Measurements from ENCODE around the gene MAST4.

The MAST4 gene

DNA sequence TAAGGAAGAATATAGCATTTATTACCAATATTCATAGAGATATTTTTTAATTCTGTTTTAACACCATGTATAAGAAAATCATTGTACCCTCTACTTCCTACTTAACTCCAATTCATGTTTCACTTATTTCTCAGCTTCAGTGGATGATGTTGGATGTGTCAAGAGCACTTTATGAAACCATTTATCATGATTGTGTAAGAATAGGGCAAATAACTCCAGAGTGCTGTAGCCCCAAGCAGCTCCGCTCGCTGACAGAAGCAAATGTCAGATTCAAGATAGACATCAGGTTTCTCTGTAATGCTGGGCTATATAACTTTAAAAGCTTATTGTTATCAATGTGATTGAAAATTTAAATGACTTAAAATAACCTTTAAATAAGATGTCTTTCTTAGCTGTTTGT lies 50.4 kb downstream of the MAST4 start:
- Histone ChIP-seq H3K9me3 (ENCODE audit: control insufficient read depth, insufficient read depth, low read depth, low read length) (peaks cover 13% of the 10 kb centered on the region), H3K27ac (ENCODE audit: low read depth, low read length) (no peak overlapping the region), H3K36me3 (ENCODE audit: control insufficient read depth, insufficient read depth, low read length) (no peaks in the 10 kb centered on the region), H3K4me1 (ENCODE audit: control insufficient read depth, insufficient read depth, low read length) (no peaks in the 10 kb centered on the region), H3K9ac (ENCODE audit: low read length) (no peak overlapping the region), H3K4me3 (ENCODE audit: low read depth, low read length) (no peak overlapping the region), H3K27me3 (ENCODE audit: control insufficient read depth, insufficient read depth, low read length) (no peaks in the 10 kb centered on the region)

DNA sequence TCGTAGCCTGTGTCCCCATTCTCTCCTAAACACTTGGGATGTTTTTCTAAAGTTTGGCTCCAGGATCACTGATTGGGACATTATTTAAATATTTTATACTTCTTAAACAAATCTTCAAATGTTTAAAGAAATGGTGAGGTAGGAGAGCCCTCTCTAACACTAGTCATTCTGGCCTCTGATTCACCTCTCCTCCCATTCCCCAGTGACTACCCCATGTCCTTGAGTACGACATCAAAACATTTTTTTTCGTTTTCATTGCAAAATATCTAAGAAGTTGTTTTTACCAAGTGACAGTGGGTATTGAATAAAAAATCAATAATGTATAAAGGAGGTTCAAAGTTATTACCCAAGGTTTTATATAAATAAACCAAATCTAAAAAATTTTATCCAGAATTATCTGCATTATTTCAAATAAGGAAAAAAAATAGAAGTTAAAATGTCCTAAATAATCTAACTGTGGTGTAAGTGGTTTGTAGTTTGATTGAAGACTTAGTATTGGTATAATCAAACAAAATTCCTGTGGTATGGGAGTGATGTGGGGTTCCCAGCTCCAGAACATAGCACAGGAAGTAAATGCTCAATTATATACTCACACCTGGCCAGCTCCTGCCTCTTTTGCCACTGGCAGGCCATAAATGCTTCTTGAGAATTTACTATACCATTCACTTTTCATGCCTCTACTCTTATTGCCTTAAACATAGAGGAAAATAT lies 51.1 kb downstream of the MAST4 start:
- Histone ChIP-seq H3K27ac (ENCODE audit: low read depth, low read length) (no peak overlapping the region), H3K27me3 (ENCODE audit: control insufficient read depth, insufficient read depth, low read length) (no peaks in the 10 kb centered on the region), H3K36me3 (ENCODE audit: control insufficient read depth, insufficient read depth, low read length) (no peaks in the 10 kb centered on the region), H3K4me1 (ENCODE audit: control insufficient read depth, insufficient read depth, low read length) (no peaks in the 10 kb centered on the region), H3K4me3 (ENCODE audit: low read depth, low read length) (no peak overlapping the region), H3K9ac (ENCODE audit: low read length) (no peak overlapping the region), H3K9me3 (ENCODE audit: control insufficient read depth, insufficient read depth, low read depth, low read length) (peaks cover 17% of the 10 kb centered on the region)

DNA sequence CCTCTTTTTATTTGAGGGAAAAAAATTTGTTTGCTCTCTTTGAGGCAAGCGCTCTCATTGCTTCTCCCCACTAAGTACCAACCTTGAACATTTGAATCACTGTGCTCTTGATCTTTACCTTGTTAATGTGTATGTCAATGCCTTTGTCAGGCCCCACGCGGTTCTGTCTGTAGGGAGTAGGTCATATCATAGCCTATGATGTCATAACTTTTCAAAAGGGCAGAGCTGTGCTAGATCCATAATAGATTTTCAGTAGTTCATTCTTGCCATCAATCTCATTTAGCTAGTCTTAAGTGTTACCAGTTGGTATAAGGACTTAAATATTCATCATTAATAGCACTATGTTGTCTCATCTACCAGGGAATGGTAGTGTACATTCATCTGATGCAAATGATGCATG lies 56.6 kb downstream of the MAST4 start:
- Histone ChIP-seq H3K9me3 (ENCODE audit: control insufficient read depth, insufficient read depth, low read depth, low read length) (peaks cover 17% of the 10 kb centered on the region), H3K27ac (ENCODE audit: low read depth, low read length) (no peak overlapping the region), H3K4me3 (ENCODE audit: low read depth, low read length) (no peak overlapping the region), H3K9ac (ENCODE audit: low read length) (no peak overlapping the region), H3K27me3 (ENCODE audit: control insufficient read depth, insufficient read depth, low read length) (no peaks in the 10 kb centered on the region), H3K36me3 (ENCODE audit: control insufficient read depth, insufficient read depth, low read length) (no peaks in the 10 kb centered on the region), H3K4me1 (ENCODE audit: control insufficient read depth, insufficient read depth, low read length) (peaks cover 15% of the 10 kb centered on the region)

- Histone ChIP-seq H3K4me3 (ENCODE audit: low read depth, low read length) (no peak overlapping the region), H3K27ac (ENCODE audit: low read depth, low read length) (no peak overlapping the region), H3K36me3 (ENCODE audit: control insufficient read depth, insufficient read depth, low read length) (no peaks in the 10 kb centered on the region), H3K9me3 (ENCODE audit: control insufficient read depth, insufficient read depth, low read depth, low read length) (peaks cover 17% of the 10 kb centered on the region), H3K27me3 (ENCODE audit: control insufficient read depth, insufficient read depth, low read length) (no peaks in the 10 kb centered on the region), H3K4me1 (ENCODE audit: control insufficient read depth, insufficient read depth, low read length) (peaks cover 15% of the 10 kb centered on the region), H3K9ac (ENCODE audit: low read length) (no peak overlapping the region)
These were observed 57.1 kb downstream of the MAST4 start for GRCh38 chr5:66653325-66653724.

DNA sequence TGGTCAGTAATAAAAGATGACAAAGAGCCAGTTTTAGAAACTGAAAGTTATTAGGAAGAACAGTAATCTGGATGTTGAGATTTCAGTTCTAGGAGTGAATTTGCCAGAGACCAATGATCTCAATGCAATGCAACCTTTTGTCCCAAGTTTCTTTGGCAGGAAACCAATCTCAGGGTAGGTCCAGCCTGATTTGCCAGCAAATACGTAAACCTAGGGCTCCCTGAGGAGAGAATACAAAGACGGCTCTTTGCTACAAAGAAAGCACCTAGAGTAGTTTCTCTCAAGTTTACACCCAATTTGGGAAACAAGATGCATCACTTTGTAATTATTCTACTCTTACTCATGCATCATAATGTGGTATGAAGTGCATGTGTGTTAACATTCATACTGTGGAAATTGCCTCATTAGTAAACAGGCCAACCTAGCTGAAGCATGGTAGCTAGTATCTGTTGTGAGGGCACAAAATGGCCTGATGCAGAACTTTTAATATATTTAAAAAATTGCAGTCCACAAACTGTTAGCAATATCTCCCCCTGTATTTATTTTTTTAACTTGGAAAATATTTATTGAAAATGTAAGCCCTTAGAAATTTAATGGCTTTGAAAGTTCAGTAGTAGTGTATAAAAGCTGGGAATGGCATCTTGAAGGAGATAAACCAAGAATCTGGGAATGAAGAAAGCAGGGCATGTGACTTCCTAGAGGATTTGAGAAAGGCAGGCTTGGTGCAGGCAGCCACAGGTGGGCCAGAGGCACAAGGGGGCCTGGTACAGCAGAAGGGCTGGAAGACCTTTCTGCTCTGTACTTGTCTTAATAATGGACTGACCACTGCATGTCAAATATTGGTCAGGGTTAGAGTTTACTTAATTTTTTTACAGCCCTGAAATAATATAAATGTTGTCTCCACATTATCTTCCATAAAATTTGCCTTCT lies 59.5 kb downstream of the MAST4 start:
- Histone ChIP-seq H3K9ac (ENCODE audit: low read length) (no peak overlapping the region), H3K27me3 (ENCODE audit: control insufficient read depth, insufficient read depth, low read length) (no peaks in the 10 kb centered on the region), H3K4me1 (ENCODE audit: control insufficient read depth, insufficient read depth, low read length) (peaks cover 17% of the 10 kb centered on the region), H3K9me3 (ENCODE audit: control insufficient read depth, insufficient read depth, low read depth, low read length) (peaks cover 12% of the 10 kb centered on the region), H3K36me3 (ENCODE audit: control insufficient read depth, insufficient read depth, low read length) (no peaks in the 10 kb centered on the region), H3K27ac (ENCODE audit: low read depth, low read length) (no peak overlapping the region), H3K4me3 (ENCODE audit: low read depth, low read length) (no peak overlapping the region)

DNA sequence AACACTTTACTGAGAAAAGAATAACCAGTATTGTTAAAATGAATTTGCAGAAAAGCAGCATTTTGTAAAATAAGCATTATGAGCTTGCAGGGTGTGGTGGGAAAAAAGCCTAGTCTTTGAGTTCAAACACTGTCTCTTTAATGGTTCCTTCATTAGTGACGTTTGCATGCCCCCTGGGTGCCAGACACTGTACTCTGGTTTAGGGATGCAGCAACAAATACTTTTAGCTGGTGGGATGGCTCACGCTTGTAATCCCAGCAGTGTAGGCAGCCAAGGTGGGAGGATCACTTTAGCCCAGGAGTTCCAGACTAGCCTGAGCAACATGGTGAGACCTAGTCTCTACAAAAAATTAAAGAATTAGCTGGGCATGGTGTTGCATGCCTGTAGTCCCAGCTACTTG lies 62.3 kb downstream of the MAST4 start:
- Histone ChIP-seq H3K4me3 (ENCODE audit: low read depth, low read length) (no peak overlapping the region), H3K9me3 (ENCODE audit: control insufficient read depth, insufficient read depth, low read depth, low read length) (no peaks in the 10 kb centered on the region), H3K4me1 (ENCODE audit: control insufficient read depth, insufficient read depth, low read length) (peaks cover 17% of the 10 kb centered on the region), H3K27me3 (ENCODE audit: control insufficient read depth, insufficient read depth, low read length) (no peaks in the 10 kb centered on the region), H3K27ac (ENCODE audit: low read depth, low read length) (no peak overlapping the region), H3K9ac (ENCODE audit: low read length) (no peak overlapping the region), H3K36me3 (ENCODE audit: control insufficient read depth, insufficient read depth, low read length) (no peaks in the 10 kb centered on the region)

- Histone ChIP-seq H3K9me3 (ENCODE audit: control insufficient read depth, insufficient read depth, low read depth, low read length) (no peaks in the 10 kb centered on the region; the same call in 1 of the 2 replicates), H3K27ac (ENCODE audit: low read depth, low read length) (no peak overlapping the region), H3K27me3 (ENCODE audit: control insufficient read depth, insufficient read depth, low read length) (no peaks in the 10 kb centered on the region), H3K4me3 (ENCODE audit: low read depth, low read length) (no peak overlapping the region), H3K4me1 (ENCODE audit: control insufficient read depth, insufficient read depth, low read length) (peaks cover 17% of the 10 kb centered on the region), H3K9ac (ENCODE audit: low read length) (no peak overlapping the region), H3K36me3 (ENCODE audit: control insufficient read depth, insufficient read depth, low read length) (no peaks in the 10 kb centered on the region)
These were observed 63.6 kb downstream of the MAST4 start for GRCh38 chr5:66659780-66660179.

GRCh38 chr5:66660396-66660795 lies 64.2 kb downstream of the MAST4 start:
- Histone ChIP-seq H3K4me3 (ENCODE audit: low read depth, low read length) (no peak overlapping the region), H3K9me3 (ENCODE audit: control insufficient read depth, insufficient read depth, low read depth, low read length) (no peaks in the 10 kb centered on the region; the same call in 1 of the 2 replicates), H3K27me3 (ENCODE audit: control insufficient read depth, insufficient read depth, low read length) (no peaks in the 10 kb centered on the region), H3K36me3 (ENCODE audit: control insufficient read depth, insufficient read depth, low read length) (no peaks in the 10 kb centered on the region), H3K9ac (ENCODE audit: low read length) (no peak overlapping the region), H3K4me1 (ENCODE audit: control insufficient read depth, insufficient read depth, low read length) (peaks cover 11% of the 10 kb centered on the region), H3K27ac (ENCODE audit: low read depth, low read length) (no peak overlapping the region)

DNA sequence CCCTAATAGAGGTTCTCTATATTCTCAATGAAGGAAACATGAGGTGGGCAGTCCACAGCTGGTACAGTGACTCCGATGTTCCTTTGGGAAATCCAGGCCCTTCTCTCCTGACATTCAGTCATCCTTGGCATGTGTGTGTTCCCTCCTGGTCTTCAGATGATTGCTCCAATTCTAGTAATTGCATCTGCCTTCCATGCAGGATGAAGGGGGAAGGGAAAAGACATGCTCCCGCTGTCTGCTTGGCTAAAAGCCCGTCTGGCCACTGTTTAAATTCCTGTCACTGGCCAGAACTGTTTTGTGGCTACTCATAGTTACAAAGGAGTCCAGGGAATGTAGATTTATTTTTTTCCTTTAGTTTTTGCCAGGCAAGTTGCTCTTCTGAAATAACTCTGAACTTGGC lies 65.0 kb downstream of the MAST4 start:
- Histone ChIP-seq H3K9me3 (ENCODE audit: control insufficient read depth, insufficient read depth, low read depth, low read length) (no peaks in the 10 kb centered on the region; the same call in 1 of the 2 replicates), H3K36me3 (ENCODE audit: control insufficient read depth, insufficient read depth, low read length) (no peaks in the 10 kb centered on the region), H3K9ac (ENCODE audit: low read length) (no peak overlapping the region), H3K27ac (ENCODE audit: low read depth, low read length) (no peak overlapping the region), H3K4me3 (ENCODE audit: low read depth, low read length) (no peak overlapping the region), H3K27me3 (ENCODE audit: control insufficient read depth, insufficient read depth, low read length) (no peaks in the 10 kb centered on the region), H3K4me1 (ENCODE audit: control insufficient read depth, insufficient read depth, low read length) (peaks cover 4% of the 10 kb centered on the region; the same call in 1 of the 2 replicates)

- H3K4me3 ChIP-seq (ENCODE audit: low read depth, low read length) = no peak overlapping the region
- no peaks in the 10 kb centered on the region for H3K27me3 ChIP-seq (ENCODE audit: control insufficient read depth, insufficient read depth, low read length)
- no peaks in the 10 kb centered on the region; the same call in 1 of the 2 replicates for H3K9me3 ChIP-seq (ENCODE audit: control insufficient read depth, insufficient read depth, low read depth, low read length)
- no peak overlapping the region for H3K27ac ChIP-seq (ENCODE audit: low read depth, low read length)
- H3K9ac ChIP-seq (ENCODE audit: low read length) = no peak overlapping the region
- H3K36me3 ChIP-seq (ENCODE audit: control insufficient read depth, insufficient read depth, low read length) = no peaks in the 10 kb centered on the region
- H3K4me1 ChIP-seq (ENCODE audit: control insufficient read depth, insufficient read depth, low read length) = no peaks in the 10 kb centered on the region; the same call in 1 of the 2 replicates
These were observed 70.6 kb downstream of the MAST4 start for GRCh38 chr5:66666778-66667177.

Measured in HUES6 (cell line).